ENCODE measurements around the gene FRS2.
"Not testable (repeated sequence)": the region's sequence is repeated elsewhere in the genome, so short reads cannot be mapped to it uniquely, and the experiment has no call there.

Gene FRS2

DNA sequence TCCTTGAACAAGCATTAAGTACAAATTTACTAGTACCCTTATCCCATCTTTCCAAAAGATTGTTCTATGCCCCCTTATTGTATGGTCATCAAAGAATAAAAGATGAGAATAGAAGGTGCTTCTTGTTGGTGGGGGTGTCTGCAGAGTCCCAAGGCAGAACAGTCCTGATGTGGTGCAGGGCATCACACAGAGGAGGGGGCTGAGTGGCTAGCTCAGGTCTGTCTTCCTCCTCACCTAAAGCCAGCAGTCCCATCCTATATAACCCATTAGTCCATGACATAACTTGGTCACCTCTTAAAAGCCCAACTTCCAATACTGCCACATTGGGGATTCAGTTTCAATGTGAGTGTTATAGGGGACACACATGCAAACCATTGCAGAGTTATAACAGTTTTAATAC, 130.6 kb downstream of the FRS2 start:
- no peak overlapping the region for H3K4me3 Mint-ChIP-seq
- H3K27me3 Mint-ChIP-seq (ENCODE audit: low read depth), result no peaks in the 10 kb centered on the region
- H3K9me3 Mint-ChIP-seq, result peaks cover 6% of the 10 kb centered on the region
- no peaks in the 10 kb centered on the region for H3K4me1 Mint-ChIP-seq
- TF ChIP-seq, protein P1, sequence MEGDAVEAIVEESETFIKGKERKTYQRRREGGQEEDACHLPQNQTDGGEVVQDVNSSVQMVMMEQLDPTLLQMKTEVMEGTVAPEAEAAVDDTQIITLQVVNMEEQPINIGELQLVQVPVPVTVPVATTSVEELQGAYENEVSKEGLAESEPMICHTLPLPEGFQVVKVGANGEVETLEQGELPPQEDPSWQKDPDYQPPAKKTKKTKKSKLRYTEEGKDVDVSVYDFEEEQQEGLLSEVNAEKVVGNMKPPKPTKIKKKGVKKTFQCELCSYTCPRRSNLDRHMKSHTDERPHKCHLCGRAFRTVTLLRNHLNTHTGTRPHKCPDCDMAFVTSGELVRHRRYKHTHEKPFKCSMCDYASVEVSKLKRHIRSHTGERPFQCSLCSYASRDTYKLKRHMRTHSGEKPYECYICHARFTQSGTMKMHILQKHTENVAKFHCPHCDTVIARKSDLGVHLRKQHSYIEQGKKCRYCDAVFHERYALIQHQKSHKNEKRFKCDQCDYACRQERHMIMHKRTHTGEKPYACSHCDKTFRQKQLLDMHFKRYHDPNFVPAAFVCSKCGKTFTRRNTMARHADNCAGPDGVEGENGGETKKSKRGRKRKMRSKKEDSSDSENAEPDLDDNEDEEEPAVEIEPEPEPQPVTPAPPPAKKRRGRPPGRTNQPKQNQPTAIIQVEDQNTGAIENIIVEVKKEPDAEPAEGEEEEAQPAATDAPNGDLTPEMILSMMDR (IDR thresholded peaks at IDR 0.05; ENCODE audit: unreplicated experiment in 3 of 3), result no peak
- H3K27ac Mint-ChIP-seq, result no peak overlapping the region
- peaks cover 80% of the 10 kb centered on the region for H3K36me3 Mint-ChIP-seq (ENCODE audit: low read depth)

DNA sequence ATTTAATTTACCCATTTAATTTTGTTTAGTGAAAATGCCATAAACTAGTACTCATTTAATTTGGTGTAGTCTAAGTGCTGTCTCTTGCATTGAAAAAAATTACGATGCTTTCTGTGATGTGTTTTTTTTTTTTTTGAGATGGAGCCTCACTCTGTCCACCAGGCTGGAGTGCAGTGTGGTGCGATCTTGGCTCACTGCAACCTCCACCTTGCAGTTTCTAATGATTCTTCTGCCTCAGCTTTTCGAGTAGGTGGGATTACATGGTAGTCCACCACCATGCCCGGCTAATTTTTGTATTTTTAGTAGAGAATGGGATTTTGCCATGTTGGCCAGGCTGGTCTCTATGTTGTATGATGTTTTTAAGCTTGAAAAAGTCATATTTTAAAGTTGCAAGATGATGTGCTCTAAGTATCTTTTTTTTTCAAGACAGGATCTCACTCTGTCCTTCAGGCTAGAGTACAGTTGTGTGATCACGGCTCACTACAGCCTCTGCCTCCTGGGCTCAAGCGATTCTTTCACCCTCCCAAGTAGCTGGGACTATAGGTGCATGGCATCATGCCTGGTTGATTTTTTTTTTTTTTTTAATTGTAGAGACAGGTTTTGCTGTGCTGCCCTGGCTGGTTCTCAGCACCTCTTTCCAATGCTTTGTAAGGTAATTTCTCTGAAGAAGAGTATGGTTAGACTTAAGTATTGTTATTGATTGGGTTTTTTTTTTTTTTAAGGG, 131.9 kb downstream of the FRS2 start:
- Mint-ChIP-seq H3K4me3 (no peak overlapping the region), H3K27ac (no peak overlapping the region), H3K36me3 (ENCODE audit: low read depth) (peaks cover 69% of the 10 kb centered on the region), H3K27me3 (ENCODE audit: low read depth) (no peaks in the 10 kb centered on the region), H3K4me1 (no peaks in the 10 kb centered on the region), H3K9me3 (peaks cover 6% of the 10 kb centered on the region)
- TF ChIP-seq, protein P1 (IDR thresholded peaks at IDR 0.05; ENCODE audit: unreplicated experiment in 3 of 3), result no peak

DNA sequence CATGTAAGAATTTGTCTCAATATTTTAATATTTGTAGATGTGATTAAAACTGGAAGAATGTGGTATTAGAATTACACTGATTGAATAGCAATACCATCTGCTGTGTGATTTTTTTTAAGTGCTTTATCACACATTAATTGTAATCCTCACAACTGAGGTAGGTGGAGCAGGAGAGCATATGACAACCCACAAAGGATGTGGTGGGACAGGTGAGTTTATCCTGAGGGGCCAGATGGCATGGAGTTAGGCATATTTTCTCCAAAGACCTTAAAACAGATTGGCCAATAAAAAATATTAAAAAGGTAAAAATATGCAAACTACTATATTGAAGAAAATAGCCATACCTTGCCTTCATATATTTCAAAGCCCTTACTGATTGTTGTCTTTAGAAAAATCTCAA, 132.8 kb downstream of the FRS2 start:
- Mint-ChIP-seq H3K27me3 (ENCODE audit: low read depth) (no peaks in the 10 kb centered on the region), H3K4me1 (no peaks in the 10 kb centered on the region), H3K27ac (no peak overlapping the region), H3K9me3 (peaks cover 6% of the 10 kb centered on the region), H3K4me3 (no peak overlapping the region), H3K36me3 (ENCODE audit: low read depth) (peaks cover 61% of the 10 kb centered on the region)
- TF ChIP-seq, protein P1 (IDR thresholded peaks at IDR 0.05; ENCODE audit: unreplicated experiment in 3 of 3), result no peak

DNA sequence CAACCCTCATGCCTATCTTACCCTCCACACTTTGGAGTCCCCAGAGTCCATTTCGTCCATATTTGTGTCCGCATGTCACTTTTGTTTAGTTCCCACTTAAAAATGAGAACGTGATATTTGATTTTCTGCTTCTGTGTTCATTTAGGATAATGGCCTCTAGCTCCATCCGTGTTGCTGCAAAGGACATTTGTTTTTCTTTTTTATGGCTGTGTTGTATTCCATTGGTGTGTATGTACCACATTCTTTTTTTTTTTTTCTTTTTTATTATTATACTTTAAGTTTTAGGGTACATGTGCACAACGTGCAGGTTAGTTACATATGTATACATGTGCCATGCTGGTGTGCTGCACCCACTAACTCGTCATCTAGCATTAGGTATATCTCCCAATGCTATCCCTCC, 133.4 kb downstream of the FRS2 start:
- not testable (repeated sequence) for H3K9me3 Mint-ChIP-seq; H3K27ac Mint-ChIP-seq; H3K4me3 Mint-ChIP-seq; H3K27me3 Mint-ChIP-seq (ENCODE audit: low read depth); H3K4me1 Mint-ChIP-seq
- H3K36me3 Mint-ChIP-seq (ENCODE audit: low read depth), result peaks cover 55% of the 10 kb centered on the region

DNA sequence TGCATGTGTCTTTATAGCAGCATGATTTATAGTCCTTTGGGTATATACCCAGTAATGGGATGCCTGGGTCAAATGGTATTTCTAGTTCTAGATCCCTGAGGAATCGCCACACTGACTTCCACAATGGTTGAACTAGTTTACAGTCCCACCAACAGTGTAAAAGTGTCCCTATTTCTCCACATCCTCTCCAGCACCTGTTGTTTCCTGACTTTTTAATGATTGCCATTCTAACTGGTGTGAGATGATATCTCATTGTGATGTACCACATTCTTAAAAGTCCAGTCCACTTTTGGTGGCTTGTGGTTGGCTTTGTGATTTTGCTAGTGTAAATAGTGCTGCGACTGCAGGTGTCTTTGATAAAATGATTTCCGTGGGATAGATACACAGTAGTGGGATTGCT, 134.1 kb downstream of the FRS2 start:
- not testable (repeated sequence) for H3K27me3 Mint-ChIP-seq (ENCODE audit: low read depth); H3K9me3 Mint-ChIP-seq; H3K27ac Mint-ChIP-seq; H3K4me1 Mint-ChIP-seq; H3K4me3 Mint-ChIP-seq
- H3K36me3 Mint-ChIP-seq (ENCODE audit: low read depth), result peaks cover 49% of the 10 kb centered on the region

DNA sequence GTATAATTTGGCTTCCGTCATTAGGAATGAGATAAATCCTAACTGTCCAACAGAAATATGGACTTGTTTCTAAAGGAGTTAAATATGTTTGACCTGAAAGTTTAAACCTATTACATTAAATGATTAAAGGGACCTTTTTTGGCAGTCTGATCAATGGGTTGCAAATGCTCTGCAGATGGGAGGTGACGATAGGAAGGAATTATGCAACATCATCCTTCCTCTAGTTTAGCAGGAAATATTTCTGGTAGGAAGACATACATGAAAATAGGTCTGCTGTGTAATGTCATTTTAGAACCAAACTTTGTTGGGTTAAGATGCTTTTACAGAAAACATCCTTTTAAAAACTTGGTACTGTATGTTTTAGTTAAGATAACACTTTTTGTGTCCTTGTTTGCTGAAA, 137.9 kb downstream of the FRS2 start:
- H3K9me3 Mint-ChIP-seq, result no peaks in the 10 kb centered on the region
- no peak overlapping the region for H3K27ac Mint-ChIP-seq
- TF ChIP-seq, protein P1 (IDR thresholded peaks at IDR 0.05; ENCODE audit: unreplicated experiment in 3 of 3), result no peak
- H3K4me3 Mint-ChIP-seq, result no peak overlapping the region
- no peaks in the 10 kb centered on the region for H3K27me3 Mint-ChIP-seq (ENCODE audit: low read depth)
- H3K4me1 Mint-ChIP-seq, result no peaks in the 10 kb centered on the region
- H3K36me3 Mint-ChIP-seq (ENCODE audit: low read depth), result peaks cover 16% of the 10 kb centered on the region

DNA sequence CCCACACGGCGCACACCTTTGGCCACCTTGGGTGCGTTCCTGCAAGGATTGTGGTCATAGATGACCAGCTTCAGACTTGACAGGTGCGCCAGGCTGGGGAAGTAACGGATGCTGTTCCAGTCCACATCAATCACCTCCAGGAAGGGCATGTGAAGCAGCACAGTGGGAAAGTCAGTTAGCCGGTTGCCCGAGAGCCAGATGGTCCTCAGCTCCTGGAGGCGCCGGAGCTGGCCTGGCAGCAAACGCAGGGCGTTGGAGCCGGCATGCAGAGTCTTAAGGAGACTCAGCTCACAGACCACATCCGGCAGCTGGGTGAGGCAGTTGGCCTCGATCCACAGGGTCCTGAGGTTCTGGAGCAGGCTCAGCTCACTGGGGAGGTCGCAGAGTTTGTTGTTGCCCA, 139.9 kb downstream of the FRS2 start:
- H3K9me3 Mint-ChIP-seq, result no peaks in the 10 kb centered on the region
- TF ChIP-seq, protein P1 (IDR thresholded peaks at IDR 0.05; ENCODE audit: unreplicated experiment in 3 of 3), result no peak
- no peaks in the 10 kb centered on the region for H3K4me1 Mint-ChIP-seq
- no peak overlapping the region for H3K27ac Mint-ChIP-seq
- H3K27me3 Mint-ChIP-seq (ENCODE audit: low read depth), result no peaks in the 10 kb centered on the region
- no peak overlapping the region for H3K4me3 Mint-ChIP-seq
- peaks cover 3% of the 10 kb centered on the region for H3K36me3 Mint-ChIP-seq (ENCODE audit: low read depth)
